ENCODE measurements around the gene GREM1.
A peak's percentile ranks its signal among the peaks of the same experiment; 100 is the strongest.

Gene GREM1

GRCh38 chr15:32698773-32699390, 18.9 kb upstream of the GREM1 start:
- DNase-seq = no peak

GRCh38 chr15:32700501-32701150, 17.2 kb upstream of the GREM1 start:
- DNase-seq = no peak

- DNase-seq = no peak
These were observed 15.9 kb upstream of the GREM1 start for GRCh38 chr15:32701863-32702262.

GRCh38 chr15:32704395-32704981, 13.3 kb upstream of the GREM1 start:
- peak; percentile 76 for DNase-seq

GRCh38 chr15:32705446-32705845, 12.4 kb upstream of the GREM1 start:
- DNase-seq = peak; percentile 72

GRCh38 chr15:32706704-32707103, 11.1 kb upstream of the GREM1 start:
- peak; percentile 81 for DNase-seq

GRCh38 chr15:32707436-32707835, 10.4 kb upstream of the GREM1 start:
- no peak for DNase-seq

GRCh38 chr15:32709295-32710033, 8.3 kb upstream of the GREM1 start:
- DNase-seq = no peak

- no peak for DNase-seq
These were observed 2.5 kb upstream of the GREM1 start for GRCh38 chr15:32715276-32715675.

GRCh38 chr15:32716216-32716914, 1.4 kb upstream of the GREM1 start:
- DNase-seq = no peak

GRCh38 chr15:32716915-32717425, 834 bp upstream of the GREM1 start:
- no peak for DNase-seq

- DNase-seq = no peak
These were observed 520 bp downstream of the GREM1 start for GRCh38 chr15:32718227-32718820.

- DNase-seq = no peak
These were observed 1.3 kb downstream of the GREM1 start for GRCh38 chr15:32718821-32719716.

- no peak for DNase-seq
These were observed 3.8 kb downstream of the GREM1 start for GRCh38 chr15:32721596-32721995.

GRCh38 chr15:32722136-32722535, 4.3 kb downstream of the GREM1 start:
- DNase-seq = no peak

- no peak for DNase-seq
These were observed 5.6 kb downstream of the GREM1 start for GRCh38 chr15:32723171-32723948.

- no peak for DNase-seq
These were observed 12.0 kb downstream of the GREM1 start for GRCh38 chr15:32729700-32730395.

GRCh38 chr15:32730677-32731654, 13.2 kb downstream of the GREM1 start:
- peak; percentile 68 for DNase-seq
